GM12891 (cell line): ENCODE results near the gene LYPD6B.

Experiments
- DNase-seq: peaks from one replicate; pipeline ENCODE4 v3.0.0; 2011; ENCODE audit warnings: low spot score; ENCODE audit not compliant: insufficient read length
- FAIRE-seq: peaks from 2 replicates; lab custom pipeline; 2011; peaks lifted over from hg19 to GRCh38; lab: Jason Lieb, UNC
- PAX5 ChIP-seq: IDR thresholded peaks from 2 replicates; pipeline ENCODE4 v1.6.1; 2011; ENCODE audit warnings: low read length, moderate library complexity, mild to moderate bottlenecking; ENCODE audit not compliant: insufficient read depth, severe bottlenecking
- POLR2A ChIP-seq: IDR thresholded peaks from 2 replicates; pipeline ENCODE4 v1.6.1; 2011; ENCODE audit warnings: low read depth, low read length, control low read depth
- POLR2AphosphoS5 ChIP-seq: IDR thresholded peaks from 2 replicates; pipeline ENCODE4 v1.6.1; 2011; ENCODE audit warnings: low read depth, low read length, control low read depth
- POU2F2 ChIP-seq: IDR thresholded peaks from 2 replicates; pipeline ENCODE4 v1.6.1; 2011; ENCODE audit warnings: low read depth, mild to moderate bottlenecking, control low read depth, low read length, moderate library complexity
- SPI1 ChIP-seq: IDR thresholded peaks from 2 replicates; pipeline ENCODE4 v1.6.1; 2011; ENCODE audit warnings: low read depth, low read length, control low read depth
- TAF1 ChIP-seq: IDR thresholded peaks from 2 replicates; pipeline ENCODE4 v1.6.1; 2011; ENCODE audit warnings: low read depth, low read length, control low read depth

LYPD6B gene

GRCh38 chr2:149009576-149010461 is 28.7 kb upstream of the LYPD6B start:
- TF ChIP-seq PAX5, result no peak
- no peak for TF ChIP-seq SPI1
- TF ChIP-seq POLR2AphosphoS5, result no peak
- TF ChIP-seq POU2F2, result no peak
- TF ChIP-seq POLR2A, result no peak
- no peak for TF ChIP-seq TAF1
- no peak for FAIRE-seq
- DNase-seq, result no peak

DNA sequence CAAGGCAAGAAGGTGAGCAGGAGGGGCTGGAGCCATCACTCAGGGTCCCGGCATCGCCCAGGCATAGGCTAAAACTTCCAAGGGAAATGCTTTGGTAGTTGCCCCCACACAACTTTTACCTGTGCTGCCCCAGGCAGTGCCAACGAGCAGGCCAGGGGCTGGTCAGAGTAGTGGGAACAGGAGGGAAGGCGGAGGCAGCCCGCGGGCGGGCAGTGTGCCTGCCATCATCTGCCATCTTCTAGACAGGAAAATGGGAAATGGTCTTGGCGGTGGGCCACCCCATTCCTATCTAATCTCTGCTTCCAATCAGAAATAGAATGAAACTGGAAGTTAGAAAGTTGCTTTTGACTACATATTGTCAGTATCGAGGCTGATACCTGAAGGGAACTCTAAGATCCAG is 26.0 kb upstream of the LYPD6B start:
- no peak for DNase-seq
- TF ChIP-seq POU2F2 (no peak), PAX5 (no peak), SPI1 (no peak), TAF1 (no peak), POLR2A (no peak), POLR2AphosphoS5 (no peak)
- FAIRE-seq, result no peak

GRCh38 chr2:149015501-149015900 is 23.0 kb upstream of the LYPD6B start:
- DNase-seq (no peak), FAIRE-seq (no peak)
- TF ChIP-seq POLR2AphosphoS5 (no peak), POLR2A (no peak), POU2F2 (no peak), SPI1 (no peak), TAF1 (no peak), PAX5 (no peak)

- FAIRE-seq (no peak), DNase-seq (no peak)
- TF ChIP-seq POU2F2 (no peak), PAX5 (no peak), POLR2AphosphoS5 (no peak), SPI1 (no peak), TAF1 (no peak), POLR2A (no peak)
Measured at GRCh38 chr2:149015926-149016563, 22.5 kb upstream of the LYPD6B start.

- TF ChIP-seq TAF1 (no peak), SPI1 (peak; percentile 63; the same call in 1 of the 2 replicates)
- DNase-seq, result peak; percentile 55
- FAIRE-seq, result peak; percentile 41
Measured at GRCh38 chr2:149017116-149017985, 21.1 kb upstream of the LYPD6B start.

- TF ChIP-seq POU2F2, result no peak
- TF ChIP-seq POLR2AphosphoS5, result no peak
- FAIRE-seq (no peak), DNase-seq (no peak)
Measured at GRCh38 chr2:149018981-149019380, 19.5 kb upstream of the LYPD6B start.

GRCh38 chr2:149019768-149020167 is 18.7 kb upstream of the LYPD6B start:
- no peak for FAIRE-seq
- no peak for DNase-seq
- TF ChIP-seq POU2F2 (no peak), POLR2A (no peak), SPI1 (no peak), TAF1 (no peak), POLR2AphosphoS5 (no peak), PAX5 (no peak)

DNA sequence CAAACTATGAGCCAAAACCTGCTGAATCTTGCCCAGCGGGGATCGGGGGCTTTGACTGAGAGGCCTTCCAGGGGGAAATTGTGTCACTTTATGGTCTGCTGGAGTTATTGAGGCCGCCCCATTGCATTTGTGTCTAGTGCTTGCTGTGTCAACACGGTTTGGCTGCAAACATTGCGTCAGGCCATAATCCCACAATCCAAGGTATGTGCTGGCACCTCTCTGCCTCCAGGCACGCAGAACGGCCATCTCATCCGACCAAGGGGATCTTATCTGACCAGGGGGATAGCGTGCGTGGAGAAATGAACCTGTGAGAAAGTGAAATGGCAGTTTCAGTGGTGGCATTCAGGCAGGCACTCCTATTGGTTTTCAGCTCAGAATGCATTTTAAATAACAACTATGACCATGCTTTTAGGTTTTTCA is 18.1 kb upstream of the LYPD6B start:
- TF ChIP-seq TAF1 (peak; percentile 50; the same call in 1 of the 2 replicates), POLR2AphosphoS5 (no peak; the same call in 1 of the 2 replicates), POLR2A (0 out of 2 replicates have a peak, but pooled peaks have one; percentile 37)
- DNase-seq (no peak), FAIRE-seq (peak; percentile 80)

- FAIRE-seq (peak; percentile 51), DNase-seq (no peak)
- TF ChIP-seq POLR2AphosphoS5, result 0 out of 2 replicates have a peak, but pooled peaks have one; percentile 5
- TF ChIP-seq SPI1, result peak; percentile 94
- TF ChIP-seq POU2F2, result no peak
- no peak for TF ChIP-seq TAF1
Measured at GRCh38 chr2:149021271-149021719, 17.2 kb upstream of the LYPD6B start.

DNA sequence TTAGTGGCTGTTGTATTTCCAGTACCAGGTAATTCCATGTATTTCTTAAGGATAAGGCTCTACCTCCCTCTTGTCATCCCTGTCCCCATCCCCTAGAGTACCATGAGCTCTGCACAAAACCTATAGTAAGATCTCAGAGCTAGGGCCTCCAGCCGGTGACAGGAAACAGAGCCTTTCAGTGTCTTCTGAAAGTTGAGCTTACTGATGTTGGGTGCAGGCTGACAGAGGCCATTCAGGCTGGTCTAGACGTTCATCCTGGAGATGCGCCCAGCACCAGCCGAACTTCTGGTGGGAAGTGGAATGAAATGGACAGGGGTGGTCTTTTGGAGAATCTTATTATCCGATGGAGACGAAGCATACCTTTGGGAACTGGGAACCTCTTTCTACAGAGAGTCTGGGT is 16.7 kb upstream of the LYPD6B start:
- no peak for DNase-seq
- FAIRE-seq, result peak; percentile 91
- TF ChIP-seq POLR2AphosphoS5 (peak; percentile 24; the same call in 1 of the 2 replicates), POLR2A (peak; percentile 63), PAX5 (no peak), POU2F2 (peak; percentile 53; the same call in 1 of the 2 replicates), TAF1 (peak; percentile 45; the same call in 1 of the 2 replicates)
